Cardiac fibroblast (primary cell): ENCODE data around the gene EIF6.
"Not testable (repeated sequence)": the region's sequence is repeated elsewhere in the genome, so short reads cannot be mapped to it uniquely, and the experiment has no call there.

Experiments
- DNase-seq, 2 donors: peaks; one replicate each; pipeline versions ENCODE4 v3.0.0 to v3.0.0-alpha.2; 2010; ENCODE audit warnings: low read depth in 2 of 2
- H3K4me3 ChIP-seq, 2 donors: replicated peaks in 1 of 2; 1 replicate in 1 of 2; 2 replicates in 1 of 2; pipeline ENCODE4 v1.5.1; 2011; ENCODE audit warnings: low read depth in 2 of 2, low read length in 2 of 2, mild to moderate bottlenecking in 2 of 2, moderate library complexity in 1 of 2
- CTCF ChIP-seq: IDR thresholded peaks from one replicate; pipeline ENCODE4 v1.5.1; 2011; ENCODE audit warnings: low read depth, mild to moderate bottlenecking, low read length, inconsistent platforms

The EIF6 gene

GRCh38 chr20:35319192-35319870 lies 34.8 kb upstream of the EIF6 start:
- DNase-seq, result peak in 1 of 2 donors; percentile 64
- no peak overlapping the region for H3K4me3 ChIP-seq
- TF ChIP-seq CTCF, result no peak

GRCh38 chr20:35318502-35319157 lies 34.1 kb upstream of the EIF6 start:
- TF ChIP-seq CTCF, result no peak
- DNase-seq, result peak; percentile 63 to 92

GRCh38 chr20:35317416-35318210 lies 33.0 kb upstream of the EIF6 start:
- DNase-seq, result no peak
- H3K4me3 ChIP-seq, result no peak overlapping the region
- TF ChIP-seq CTCF, result no peak

More at GRCh38 chr20:35318502-35319157, 34.1 kb upstream of the EIF6 start:
- no peak overlapping the region for H3K4me3 ChIP-seq

GRCh38 chr20:35316086-35316485 lies 31.5 kb upstream of the EIF6 start:
- TF ChIP-seq CTCF, result no peak
- no peak for DNase-seq
- no peak overlapping the region for H3K4me3 ChIP-seq

GRCh38 chr20:35315632-35316020 lies 31.1 kb upstream of the EIF6 start:
- H3K4me3 ChIP-seq, result not testable (repeated sequence)
- peak in 1 of 2 donors; percentile 51 for DNase-seq

- DNase-seq, result no peak
- H3K4me3 ChIP-seq, result no peak overlapping the region
- TF ChIP-seq CTCF, result no peak
Measured at GRCh38 chr20:35314816-35315631, 30.5 kb upstream of the EIF6 start.
